K562 (cell line): ENCODE measurements around the gene ACADL. TPM values are rescaled to one million over a fixed set of nuclear protein-coding genes. Genes with fewer than 3 reads are reported as not detected.

Experiments used
- ARID3A ChIP-seq: IDR thresholded peaks from 2 replicates; pipeline ENCODE4 v1.6.1; 2012; ENCODE audit warnings: low read depth, low read length, improper control_type of control experiment, borderline replicate concordance
- CBX2 ChIP-seq: fragments of 200-600 bp; sonication (generic); IDR thresholded peaks from one replicate; pipeline ENCODE4 v1.6.1; 2012; ENCODE audit warnings: mild to moderate bottlenecking, low read length, inconsistent platforms; ENCODE audit not compliant: insufficient read depth, poor library complexity, severe bottlenecking
- CC2D1A ChIP-seq: fragments of 450-650 bp; IDR thresholded peaks from 2 replicates; pipeline ENCODE4 v1.6.1; 2017; ENCODE audit warnings: mild to moderate bottlenecking
- CCNT2 ChIP-seq: IDR thresholded peaks from 2 replicates; pipeline ENCODE4 v1.6.1; 2011; ENCODE audit warnings: borderline replicate concordance, low read depth, mild to moderate bottlenecking, moderate library complexity, mixed read lengths, low read length; ENCODE audit not compliant: insufficient read length; ENCODE audit errors: extremely low read depth
- E2F3 ChIP-seq: fragments of 250-450 bp; sonication (Bioruptor Pico); IDR thresholded peaks from 2 replicates; pipeline ENCODE4 v1.4.0; 2020; ENCODE audit warnings: mild to moderate bottlenecking
- NR0B1 ChIP-seq: fragments of 450-650 bp; IDR thresholded peaks from one replicate; pipeline ENCODE4 v1.6.1; 2018; ENCODE audit warnings: mild to moderate bottlenecking, moderate library complexity; ENCODE audit not compliant: partially characterized antibody
- POLR3A ChIP-seq: IDR thresholded peaks from 2 replicates; pipeline ENCODE4 v1.6.1; 2011; ENCODE audit warnings: borderline replicate concordance, mild to moderate bottlenecking, moderate library complexity; ENCODE audit not compliant: insufficient read length, insufficient read depth; ENCODE audit errors: extremely low read depth
- SETDB1 ChIP-seq: IDR thresholded peaks from one replicate; pipeline ENCODE4 v1.6.1; 2012; ENCODE audit warnings: low read length, control low read depth, inconsistent platforms
- THRAP3 ChIP-seq: fragments of 450-650 bp; IDR thresholded peaks from 2 replicates; pipeline ENCODE4 v1.6.1; 2016; ENCODE audit warnings: mild to moderate bottlenecking, inconsistent platforms, borderline replicate concordance
- TOE1 ChIP-seq, 2 experiments: fragments of 450-650 bp in 1 of 2; sonication (generic) in 1 of 2; formaldehyde crosslinking in 1 of 2; IDR thresholded peaks; 2 replicates each; pipeline versions ENCODE4 v1.7.1 to v1.8.0; 2016 to 2022; ENCODE audit warnings: borderline replicate concordance in 2 of 2, mild to moderate bottlenecking in 2 of 2, antibody characterized with exemption in 1 of 2, inconsistent platforms in 1 of 2, low read depth in 1 of 2, missing genetic modification reagents in 1 of 2, moderate library complexity in 1 of 2
- ZKSCAN3 ChIP-seq: fragments of 250-450 bp; sonication (Bioruptor Pico); IDR thresholded peaks from 2 replicates; pipeline ENCODE4 v1.4.0; 2020
- ZNF707 ChIP-seq: fragments of 250-450 bp; sonication (Bioruptor Pico); conservative IDR thresholded peaks from 2 replicates; pipeline ENCODE4 v1.8.0; 2022; ENCODE audit warnings: inconsistent platforms, mild to moderate bottlenecking, moderate library complexity
- ZNF77 ChIP-seq: fragments of 250-450 bp; sonication (Bioruptor Pico); IDR thresholded peaks from 2 replicates; pipeline ENCODE4 v1.5.0; 2020
- polyA plus RNA-seq, 8 experiments: library from polyadenylated mRNA; depleted of rRNA in 4 of 8; stranded (reverse) in 5 of 8; unstranded in 3 of 8; fragments of >200 nt; fragmentation: Nextera tagmentation in 2 of 8; fragmentation: Illumina TruSeq in 1 of 8; extraction: Ambion mirVana in 2 of 8; extraction: Trizol in 1 of 8; gene quantifications; 2 replicates each; pipeline versions ENCODE4 v1.2.1 to v1.2.3, GENCODE V29; 2011 to 2014; ENCODE audit warnings: inconsistent platforms in 1 of 8, missing spikeins in 1 of 8
- total RNA-seq, 7 experiments: library from RNA; depleted of rRNA in 6 of 7; stranded (reverse); fragments of >200 nt in 6 of 7; fragmentation: Illumina TruSeq in 2 of 7; extraction: Trizol in 2 of 7; gene quantifications; 2 replicates each; pipeline versions ENCODE4 v1.2.1 to v1.2.3, GENCODE V29; 2011 to 2021; ENCODE audit warnings: low replicate concordance in 1 of 7
- TF ChIP-seq, protein P1 (sequence below): fragments of 150-350 bp; conservative IDR thresholded peaks from 2 replicates; pipeline ENCODE4 v1.6.1; 2014; ENCODE audit warnings: low read length
- TF ChIP-seq, protein P2 (sequence below): sonication (generic); formaldehyde crosslinking; IDR thresholded peaks from 2 replicates; pipeline ENCODE4 v1.8.0; 2022; ENCODE audit warnings: mild to moderate bottlenecking, missing genetic modification reagents

ACADL gene
- total and polyA plus RNA-seq, 9 of the 15 experiments (the other 6 are each of a cell fraction or from before 2014, with no cell fraction given) = 0.07 TPM; not detected in 8

- TF ChIP-seq, protein P1, sequence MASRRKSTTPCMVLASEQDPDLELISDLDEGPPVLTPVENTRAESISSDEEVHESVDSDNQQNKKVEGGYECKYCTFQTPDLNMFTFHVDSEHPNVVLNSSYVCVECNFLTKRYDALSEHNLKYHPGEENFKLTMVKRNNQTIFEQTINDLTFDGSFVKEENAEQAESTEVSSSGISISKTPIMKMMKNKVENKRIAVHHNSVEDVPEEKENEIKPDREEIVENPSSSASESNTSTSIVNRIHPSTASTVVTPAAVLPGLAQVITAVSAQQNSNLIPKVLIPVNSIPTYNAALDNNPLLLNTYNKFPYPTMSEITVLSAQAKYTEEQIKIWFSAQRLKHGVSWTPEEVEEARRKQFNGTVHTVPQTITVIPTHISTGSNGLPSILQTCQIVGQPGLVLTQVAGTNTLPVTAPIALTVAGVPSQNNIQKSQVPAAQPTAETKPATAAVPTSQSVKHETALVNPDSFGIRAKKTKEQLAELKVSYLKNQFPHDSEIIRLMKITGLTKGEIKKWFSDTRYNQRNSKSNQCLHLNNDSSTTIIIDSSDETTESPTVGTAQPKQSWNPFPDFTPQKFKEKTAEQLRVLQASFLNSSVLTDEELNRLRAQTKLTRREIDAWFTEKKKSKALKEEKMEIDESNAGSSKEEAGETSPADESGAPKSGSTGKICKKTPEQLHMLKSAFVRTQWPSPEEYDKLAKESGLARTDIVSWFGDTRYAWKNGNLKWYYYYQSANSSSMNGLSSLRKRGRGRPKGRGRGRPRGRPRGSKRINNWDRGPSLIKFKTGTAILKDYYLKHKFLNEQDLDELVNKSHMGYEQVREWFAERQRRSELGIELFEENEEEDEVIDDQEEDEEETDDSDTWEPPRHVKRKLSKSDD = no peak
- TF ChIP-seq THRAP3 = no peak
- no peak for TF ChIP-seq POLR3A
- no peak for TF ChIP-seq CC2D1A
- TF ChIP-seq E2F3 = no peak
- no peak for TF ChIP-seq NR0B1
- no peak for TF ChIP-seq ZNF707 (CRISPR knock-in tag)
- no peak for TF ChIP-seq ARID3A
- TF ChIP-seq TOE1 (IDR thresholded peaks at IDR 0.05; ENCODE audit: borderline replicate concordance) = no peak; the same call in 1 of the 2 replicates
- TF ChIP-seq TOE1 (CRISPR knock-in tag; IDR thresholded peaks at IDR 0.05; ENCODE audit: borderline replicate concordance, low read depth) = no peak
- TF ChIP-seq CCNT2 = no peak
- TF ChIP-seq ZKSCAN3 (CRISPR knock-in tag) = no peak
- no peak for TF ChIP-seq ZNF77
- TF ChIP-seq, protein P2, sequence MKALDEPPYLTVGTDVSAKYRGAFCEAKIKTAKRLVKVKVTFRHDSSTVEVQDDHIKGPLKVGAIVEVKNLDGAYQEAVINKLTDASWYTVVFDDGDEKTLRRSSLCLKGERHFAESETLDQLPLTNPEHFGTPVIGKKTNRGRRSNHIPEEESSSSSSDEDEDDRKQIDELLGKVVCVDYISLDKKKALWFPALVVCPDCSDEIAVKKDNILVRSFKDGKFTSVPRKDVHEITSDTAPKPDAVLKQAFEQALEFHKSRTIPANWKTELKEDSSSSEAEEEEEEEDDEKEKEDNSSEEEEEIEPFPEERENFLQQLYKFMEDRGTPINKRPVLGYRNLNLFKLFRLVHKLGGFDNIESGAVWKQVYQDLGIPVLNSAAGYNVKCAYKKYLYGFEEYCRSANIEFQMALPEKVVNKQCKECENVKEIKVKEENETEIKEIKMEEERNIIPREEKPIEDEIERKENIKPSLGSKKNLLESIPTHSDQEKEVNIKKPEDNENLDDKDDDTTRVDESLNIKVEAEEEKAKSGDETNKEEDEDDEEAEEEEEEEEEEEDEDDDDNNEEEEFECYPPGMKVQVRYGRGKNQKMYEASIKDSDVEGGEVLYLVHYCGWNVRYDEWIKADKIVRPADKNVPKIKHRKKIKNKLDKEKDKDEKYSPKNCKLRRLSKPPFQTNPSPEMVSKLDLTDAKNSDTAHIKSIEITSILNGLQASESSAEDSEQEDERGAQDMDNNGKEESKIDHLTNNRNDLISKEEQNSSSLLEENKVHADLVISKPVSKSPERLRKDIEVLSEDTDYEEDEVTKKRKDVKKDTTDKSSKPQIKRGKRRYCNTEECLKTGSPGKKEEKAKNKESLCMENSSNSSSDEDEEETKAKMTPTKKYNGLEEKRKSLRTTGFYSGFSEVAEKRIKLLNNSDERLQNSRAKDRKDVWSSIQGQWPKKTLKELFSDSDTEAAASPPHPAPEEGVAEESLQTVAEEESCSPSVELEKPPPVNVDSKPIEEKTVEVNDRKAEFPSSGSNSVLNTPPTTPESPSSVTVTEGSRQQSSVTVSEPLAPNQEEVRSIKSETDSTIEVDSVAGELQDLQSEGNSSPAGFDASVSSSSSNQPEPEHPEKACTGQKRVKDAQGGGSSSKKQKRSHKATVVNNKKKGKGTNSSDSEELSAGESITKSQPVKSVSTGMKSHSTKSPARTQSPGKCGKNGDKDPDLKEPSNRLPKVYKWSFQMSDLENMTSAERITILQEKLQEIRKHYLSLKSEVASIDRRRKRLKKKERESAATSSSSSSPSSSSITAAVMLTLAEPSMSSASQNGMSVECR (CRISPR knock-in tag) = peak; percentile 15; the same call in 1 of the 2 replicates
- TF ChIP-seq SETDB1 = no peak
- no peak for TF ChIP-seq CBX2
Observed at GRCh38 chr2:210170446-210171303, 54.6 kb downstream of the ACADL start (continued).
